ENCODE results near the gene USP9Y. TPM values are rescaled to one million over a fixed set of nuclear protein-coding genes. Genes with fewer than 3 reads are reported as not detected.
"Not testable (repeated sequence)": the region's sequence is repeated elsewhere in the genome, so short reads cannot be mapped to it uniquely, and the experiment has no call there.

USP9Y gene, protein sequence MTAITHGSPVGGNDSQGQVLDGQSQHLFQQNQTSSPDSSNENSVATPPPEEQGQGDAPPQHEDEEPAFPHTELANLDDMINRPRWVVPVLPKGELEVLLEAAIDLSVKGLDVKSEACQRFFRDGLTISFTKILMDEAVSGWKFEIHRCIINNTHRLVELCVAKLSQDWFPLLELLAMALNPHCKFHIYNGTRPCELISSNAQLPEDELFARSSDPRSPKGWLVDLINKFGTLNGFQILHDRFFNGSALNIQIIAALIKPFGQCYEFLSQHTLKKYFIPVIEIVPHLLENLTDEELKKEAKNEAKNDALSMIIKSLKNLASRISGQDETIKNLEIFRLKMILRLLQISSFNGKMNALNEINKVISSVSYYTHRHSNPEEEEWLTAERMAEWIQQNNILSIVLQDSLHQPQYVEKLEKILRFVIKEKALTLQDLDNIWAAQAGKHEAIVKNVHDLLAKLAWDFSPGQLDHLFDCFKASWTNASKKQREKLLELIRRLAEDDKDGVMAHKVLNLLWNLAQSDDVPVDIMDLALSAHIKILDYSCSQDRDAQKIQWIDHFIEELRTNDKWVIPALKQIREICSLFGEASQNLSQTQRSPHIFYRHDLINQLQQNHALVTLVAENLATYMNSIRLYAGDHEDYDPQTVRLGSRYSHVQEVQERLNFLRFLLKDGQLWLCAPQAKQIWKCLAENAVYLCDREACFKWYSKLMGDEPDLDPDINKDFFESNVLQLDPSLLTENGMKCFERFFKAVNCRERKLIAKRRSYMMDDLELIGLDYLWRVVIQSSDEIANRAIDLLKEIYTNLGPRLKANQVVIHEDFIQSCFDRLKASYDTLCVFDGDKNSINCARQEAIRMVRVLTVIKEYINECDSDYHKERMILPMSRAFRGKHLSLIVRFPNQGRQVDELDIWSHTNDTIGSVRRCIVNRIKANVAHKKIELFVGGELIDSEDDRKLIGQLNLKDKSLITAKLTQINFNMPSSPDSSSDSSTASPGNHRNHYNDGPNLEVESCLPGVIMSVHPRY (N-terminal part only)
- total RNA-seq: not detected

- no peak for DNase-seq (ENCODE audit: low spot score)
- TF ChIP-seq CTCF (IDR thresholded peaks at IDR 0.05): no peak
- no peaks in the 10 kb centered on the region for H3K9me3 ChIP-seq
- no peak within 1 kb of the TSS for H3K27ac ChIP-seq
- no peak within 1 kb of the TSS for H3K4me3 ChIP-seq
- no peaks in the 10 kb centered on the region for H3K36me3 ChIP-seq
- H3K4me1 ChIP-seq: no peaks in the 10 kb centered on the region
- H3K27me3 ChIP-seq: no peaks in the 10 kb centered on the region
Observed at GRCh38 chrY:12701181-12701695, at the start of gene USP9Y. Gene USP9Y, plus strand, starts transcription at chrY:12701231. Its CDS starts 8,217 bp downstream, at chrY:12709448.

GRCh38 chrY:12651621-12652036, 49.4 kb upstream of the USP9Y start:
- Histone ChIP-seq H3K4me3 (no peak overlapping the region), H3K27me3 (no peaks in the 10 kb centered on the region), H3K36me3 (no peaks in the 10 kb centered on the region), H3K4me1 (no peaks in the 10 kb centered on the region), H3K27ac (no peak overlapping the region), H3K9me3 (no peaks in the 10 kb centered on the region)
- no peak for DNase-seq (ENCODE audit: low spot score)
- no peak for TF ChIP-seq CTCF (IDR thresholded peaks at IDR 0.05)

- no peaks in the 10 kb centered on the region for H3K36me3 ChIP-seq
- H3K4me1 ChIP-seq: no peaks in the 10 kb centered on the region
- DNase-seq (ENCODE audit: low spot score): no peak
- no peaks in the 10 kb centered on the region for H3K27me3 ChIP-seq
- no peak overlapping the region for H3K4me3 ChIP-seq
- H3K27ac ChIP-seq: no peak overlapping the region
- H3K9me3 ChIP-seq: no peaks in the 10 kb centered on the region
- TF ChIP-seq CTCF (IDR thresholded peaks at IDR 0.05): no peak
Observed at GRCh38 chrY:12661745-12662681, 39.0 kb upstream of the USP9Y start.

GRCh38 chrY:12662745-12663591, 38.1 kb upstream of the USP9Y start:
- Histone ChIP-seq H3K36me3 (no peaks in the 10 kb centered on the region), H3K27me3 (no peaks in the 10 kb centered on the region), H3K4me3 (no peak overlapping the region), H3K27ac (no peak overlapping the region), H3K9me3 (no peaks in the 10 kb centered on the region), H3K4me1 (no peaks in the 10 kb centered on the region)
- TF ChIP-seq CTCF (IDR thresholded peaks at IDR 0.05): no peak
- no peak for DNase-seq (ENCODE audit: low spot score)

- not testable (repeated sequence) for H3K27ac ChIP-seq; H3K9me3 ChIP-seq; H3K4me1 ChIP-seq; H3K36me3 ChIP-seq; DNase-seq (ENCODE audit: low spot score); H3K27me3 ChIP-seq; H3K4me3 ChIP-seq
Observed at GRCh38 chrY:12663845-12664244, 37.2 kb upstream of the USP9Y start.
